EL (cell line): Measurements from ENCODE around the gene TFDP2.
"Not testable (repeated sequence)": the region's sequence is repeated elsewhere in the genome, so short reads cannot be mapped to it uniquely, and the experiment has no call there.

ENCODE experiments used
- DNase-seq: peaks from one replicate; pipeline ENCODE4 v3.0.0-alpha.2; 2016

Gene TFDP2

GRCh38 chr3:142127941-142128658 is 21.2 kb downstream of the TFDP2 start:
- no peak for DNase-seq

- no peak for DNase-seq
Measured at GRCh38 chr3:142124243-142124642, 25.1 kb downstream of the TFDP2 start.

- DNase-seq: no peak
Measured at GRCh38 chr3:142120707-142121106, 28.6 kb downstream of the TFDP2 start.

- DNase-seq: peak; percentile 7
Measured at GRCh38 chr3:142118911-142119310, 30.4 kb downstream of the TFDP2 start.

- no peak for DNase-seq
Measured at GRCh38 chr3:142117056-142117851, 32.1 kb downstream of the TFDP2 start.

- DNase-seq: peak; percentile 3
Measured at GRCh38 chr3:142115867-142116668, 33.3 kb downstream of the TFDP2 start.

- DNase-seq: no peak
Measured at GRCh38 chr3:142112601-142113000, 36.7 kb downstream of the TFDP2 start.

- DNase-seq: no peak
Measured at GRCh38 chr3:142106548-142106947, 42.8 kb downstream of the TFDP2 start.

- DNase-seq: no peak
Measured at GRCh38 chr3:142105991-142106390, 43.4 kb downstream of the TFDP2 start.

GRCh38 chr3:142104763-142105162 is 44.6 kb downstream of the TFDP2 start:
- DNase-seq: no peak

- DNase-seq: peak; percentile 13
Measured at GRCh38 chr3:142098964-142099363, 50.4 kb downstream of the TFDP2 start.

- no peak for DNase-seq
Measured at GRCh38 chr3:142097099-142097843, 52.1 kb downstream of the TFDP2 start.

GRCh38 chr3:142095841-142096240 is 53.5 kb downstream of the TFDP2 start:
- DNase-seq: no peak

GRCh38 chr3:142088925-142089324 is 60.4 kb downstream of the TFDP2 start:
- DNase-seq: not testable (repeated sequence)

- DNase-seq: peak; percentile 78
Measured at GRCh38 chr3:142088522-142088921, 60.8 kb downstream of the TFDP2 start.

GRCh38 chr3:142087676-142088075 is 61.7 kb downstream of the TFDP2 start:
- peak; percentile 90 for DNase-seq

- no peak for DNase-seq
Measured at GRCh38 chr3:142086581-142087090, 62.7 kb downstream of the TFDP2 start.

GRCh38 chr3:142081178-142081577 is 68.2 kb downstream of the TFDP2 start:
- no peak for DNase-seq

GRCh38 chr3:142077859-142078500 is 71.4 kb downstream of the TFDP2 start:
- no peak for DNase-seq

GRCh38 chr3:142077155-142077858 is 72.0 kb downstream of the TFDP2 start:
- no peak for DNase-seq

- DNase-seq: not testable (repeated sequence)
Measured at GRCh38 chr3:142075656-142076055, 73.7 kb downstream of the TFDP2 start.
